K562 (cell line): ENCODE data around the gene IPPK. TPM values are rescaled to one million over a fixed set of nuclear protein-coding genes. Genes with fewer than 3 reads are reported as not detected.

Source experiments
- CC2D1A ChIP-seq: fragments of 450-650 bp; IDR thresholded peaks from 2 replicates; pipeline ENCODE4 v1.6.1; 2017; ENCODE audit warnings: mild to moderate bottlenecking
- polyA plus RNA-seq, 8 experiments: library from polyadenylated mRNA; depleted of rRNA in 4 of 8; stranded (reverse) in 5 of 8; unstranded in 3 of 8; fragments of >200 nt; fragmentation: Nextera tagmentation in 2 of 8; fragmentation: Illumina TruSeq in 1 of 8; extraction: Ambion mirVana in 2 of 8; extraction: Trizol in 1 of 8; gene quantifications; 2 replicates each; pipeline versions ENCODE4 v1.2.1 to v1.2.3, GENCODE V29; 2011 to 2014; ENCODE audit warnings: inconsistent platforms in 1 of 8, missing spikeins in 1 of 8
- total RNA-seq, 7 experiments: library from RNA; depleted of rRNA in 6 of 7; stranded (reverse); fragments of >200 nt in 6 of 7; fragmentation: Illumina TruSeq in 2 of 7; extraction: Trizol in 2 of 7; gene quantifications; 2 replicates each; pipeline versions ENCODE4 v1.2.1 to v1.2.3, GENCODE V29; 2011 to 2021; ENCODE audit warnings: low replicate concordance in 1 of 7
- TF ChIP-seq, protein P1 (sequence below): fragments of 200-600 bp; sonication (generic); IDR thresholded peaks from one replicate; pipeline ENCODE4 v1.6.1; 2012; ENCODE audit warnings: mild to moderate bottlenecking, low read depth, low read length, inconsistent platforms
- TF ChIP-seq, protein P2 (sequence below): fragments of 450-650 bp; IDR thresholded peaks from 2 replicates; pipeline ENCODE4 v1.6.1; 2016; ENCODE audit warnings: missing biosample characterization, missing genetic modification characterization
- TF ChIP-seq, protein P3 (sequence below): fragments of 250-450 bp; sonication (Bioruptor Pico); IDR thresholded peaks from 2 replicates; pipeline ENCODE4 v1.4.0; 2020; ENCODE audit warnings: mild to moderate bottlenecking, moderate library complexity, borderline replicate concordance
- TF ChIP-seq, protein P4 (sequence below): fragments of 450-650 bp; IDR thresholded peaks from 2 replicates; pipeline ENCODE4 v1.6.1; 2017; ENCODE audit warnings: mild to moderate bottlenecking, moderate library complexity

IPPK gene
- total and polyA plus RNA-seq, 9 of the 15 experiments (the other 6 are each of a cell fraction or from before 2014, with no cell fraction given), result 3.1 to 22.2 (median 11.2) TPM

DNA sequence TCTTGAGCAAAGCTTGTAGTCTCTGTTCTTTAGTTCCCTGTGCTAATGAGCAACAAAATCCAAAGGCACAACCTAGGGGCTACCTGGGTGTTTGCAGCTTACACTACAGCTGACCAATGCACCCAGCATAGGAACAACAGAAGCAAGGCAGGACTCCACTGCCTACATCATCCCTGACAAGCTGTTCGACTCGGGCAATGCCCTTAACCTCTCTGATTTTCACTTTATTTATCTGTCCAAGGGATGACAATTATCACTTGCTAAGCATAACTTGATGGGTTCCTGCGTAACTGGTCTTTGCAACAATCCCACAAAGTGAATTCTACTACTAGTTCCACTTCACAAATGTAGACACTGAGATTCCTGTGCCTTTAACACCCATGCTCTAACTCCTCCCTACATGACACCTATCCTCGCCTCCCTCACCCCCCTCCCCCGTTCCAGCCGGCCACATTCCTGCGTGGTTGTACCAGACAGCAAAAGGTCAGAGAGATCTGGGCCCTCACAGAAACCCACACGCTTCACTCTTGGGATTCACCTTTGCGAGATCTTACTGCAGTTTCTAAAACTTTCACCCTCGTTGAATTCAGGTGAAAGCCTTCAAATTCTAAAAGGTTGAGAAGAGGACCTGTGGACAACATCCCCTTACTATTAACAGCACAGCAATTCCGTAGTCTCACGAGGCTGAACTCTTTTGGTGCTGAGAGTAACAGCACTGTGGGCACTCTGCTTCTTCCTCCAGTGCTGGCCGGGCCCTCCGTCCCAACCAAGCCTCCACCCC, 995 bp downstream of the IPPK start (continued):
- TF ChIP-seq, protein P1, sequence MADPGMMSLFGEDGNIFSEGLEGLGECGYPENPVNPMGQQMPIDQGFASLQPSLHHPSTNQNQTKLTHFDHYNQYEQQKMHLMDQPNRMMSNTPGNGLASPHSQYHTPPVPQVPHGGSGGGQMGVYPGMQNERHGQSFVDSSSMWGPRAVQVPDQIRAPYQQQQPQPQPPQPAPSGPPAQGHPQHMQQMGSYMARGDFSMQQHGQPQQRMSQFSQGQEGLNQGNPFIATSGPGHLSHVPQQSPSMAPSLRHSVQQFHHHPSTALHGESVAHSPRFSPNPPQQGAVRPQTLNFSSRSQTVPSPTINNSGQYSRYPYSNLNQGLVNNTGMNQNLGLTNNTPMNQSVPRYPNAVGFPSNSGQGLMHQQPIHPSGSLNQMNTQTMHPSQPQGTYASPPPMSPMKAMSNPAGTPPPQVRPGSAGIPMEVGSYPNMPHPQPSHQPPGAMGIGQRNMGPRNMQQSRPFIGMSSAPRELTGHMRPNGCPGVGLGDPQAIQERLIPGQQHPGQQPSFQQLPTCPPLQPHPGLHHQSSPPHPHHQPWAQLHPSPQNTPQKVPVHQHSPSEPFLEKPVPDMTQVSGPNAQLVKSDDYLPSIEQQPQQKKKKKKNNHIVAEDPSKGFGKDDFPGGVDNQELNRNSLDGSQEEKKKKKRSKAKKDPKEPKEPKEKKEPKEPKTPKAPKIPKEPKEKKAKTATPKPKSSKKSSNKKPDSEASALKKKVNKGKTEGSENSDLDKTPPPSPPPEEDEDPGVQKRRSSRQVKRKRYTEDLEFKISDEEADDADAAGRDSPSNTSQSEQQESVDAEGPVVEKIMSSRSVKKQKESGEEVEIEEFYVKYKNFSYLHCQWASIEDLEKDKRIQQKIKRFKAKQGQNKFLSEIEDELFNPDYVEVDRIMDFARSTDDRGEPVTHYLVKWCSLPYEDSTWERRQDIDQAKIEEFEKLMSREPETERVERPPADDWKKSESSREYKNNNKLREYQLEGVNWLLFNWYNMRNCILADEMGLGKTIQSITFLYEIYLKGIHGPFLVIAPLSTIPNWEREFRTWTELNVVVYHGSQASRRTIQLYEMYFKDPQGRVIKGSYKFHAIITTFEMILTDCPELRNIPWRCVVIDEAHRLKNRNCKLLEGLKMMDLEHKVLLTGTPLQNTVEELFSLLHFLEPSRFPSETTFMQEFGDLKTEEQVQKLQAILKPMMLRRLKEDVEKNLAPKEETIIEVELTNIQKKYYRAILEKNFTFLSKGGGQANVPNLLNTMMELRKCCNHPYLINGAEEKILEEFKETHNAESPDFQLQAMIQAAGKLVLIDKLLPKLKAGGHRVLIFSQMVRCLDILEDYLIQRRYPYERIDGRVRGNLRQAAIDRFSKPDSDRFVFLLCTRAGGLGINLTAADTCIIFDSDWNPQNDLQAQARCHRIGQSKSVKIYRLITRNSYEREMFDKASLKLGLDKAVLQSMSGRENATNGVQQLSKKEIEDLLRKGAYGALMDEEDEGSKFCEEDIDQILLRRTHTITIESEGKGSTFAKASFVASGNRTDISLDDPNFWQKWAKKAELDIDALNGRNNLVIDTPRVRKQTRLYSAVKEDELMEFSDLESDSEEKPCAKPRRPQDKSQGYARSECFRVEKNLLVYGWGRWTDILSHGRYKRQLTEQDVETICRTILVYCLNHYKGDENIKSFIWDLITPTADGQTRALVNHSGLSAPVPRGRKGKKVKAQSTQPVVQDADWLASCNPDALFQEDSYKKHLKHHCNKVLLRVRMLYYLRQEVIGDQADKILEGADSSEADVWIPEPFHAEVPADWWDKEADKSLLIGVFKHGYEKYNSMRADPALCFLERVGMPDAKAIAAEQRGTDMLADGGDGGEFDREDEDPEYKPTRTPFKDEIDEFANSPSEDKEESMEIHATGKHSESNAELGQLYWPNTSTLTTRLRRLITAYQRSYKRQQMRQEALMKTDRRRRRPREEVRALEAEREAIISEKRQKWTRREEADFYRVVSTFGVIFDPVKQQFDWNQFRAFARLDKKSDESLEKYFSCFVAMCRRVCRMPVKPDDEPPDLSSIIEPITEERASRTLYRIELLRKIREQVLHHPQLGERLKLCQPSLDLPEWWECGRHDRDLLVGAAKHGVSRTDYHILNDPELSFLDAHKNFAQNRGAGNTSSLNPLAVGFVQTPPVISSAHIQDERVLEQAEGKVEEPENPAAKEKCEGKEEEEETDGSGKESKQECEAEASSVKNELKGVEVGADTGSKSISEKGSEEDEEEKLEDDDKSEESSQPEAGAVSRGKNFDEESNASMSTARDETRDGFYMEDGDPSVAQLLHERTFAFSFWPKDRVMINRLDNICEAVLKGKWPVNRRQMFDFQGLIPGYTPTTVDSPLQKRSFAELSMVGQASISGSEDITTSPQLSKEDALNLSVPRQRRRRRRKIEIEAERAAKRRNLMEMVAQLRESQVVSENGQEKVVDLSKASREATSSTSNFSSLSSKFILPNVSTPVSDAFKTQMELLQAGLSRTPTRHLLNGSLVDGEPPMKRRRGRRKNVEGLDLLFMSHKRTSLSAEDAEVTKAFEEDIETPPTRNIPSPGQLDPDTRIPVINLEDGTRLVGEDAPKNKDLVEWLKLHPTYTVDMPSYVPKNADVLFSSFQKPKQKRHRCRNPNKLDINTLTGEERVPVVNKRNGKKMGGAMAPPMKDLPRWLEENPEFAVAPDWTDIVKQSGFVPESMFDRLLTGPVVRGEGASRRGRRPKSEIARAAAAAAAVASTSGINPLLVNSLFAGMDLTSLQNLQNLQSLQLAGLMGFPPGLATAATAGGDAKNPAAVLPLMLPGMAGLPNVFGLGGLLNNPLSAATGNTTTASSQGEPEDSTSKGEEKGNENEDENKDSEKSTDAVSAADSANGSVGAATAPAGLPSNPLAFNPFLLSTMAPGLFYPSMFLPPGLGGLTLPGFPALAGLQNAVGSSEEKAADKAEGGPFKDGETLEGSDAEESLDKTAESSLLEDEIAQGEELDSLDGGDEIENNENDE, result no peak
- TF ChIP-seq, protein P2, sequence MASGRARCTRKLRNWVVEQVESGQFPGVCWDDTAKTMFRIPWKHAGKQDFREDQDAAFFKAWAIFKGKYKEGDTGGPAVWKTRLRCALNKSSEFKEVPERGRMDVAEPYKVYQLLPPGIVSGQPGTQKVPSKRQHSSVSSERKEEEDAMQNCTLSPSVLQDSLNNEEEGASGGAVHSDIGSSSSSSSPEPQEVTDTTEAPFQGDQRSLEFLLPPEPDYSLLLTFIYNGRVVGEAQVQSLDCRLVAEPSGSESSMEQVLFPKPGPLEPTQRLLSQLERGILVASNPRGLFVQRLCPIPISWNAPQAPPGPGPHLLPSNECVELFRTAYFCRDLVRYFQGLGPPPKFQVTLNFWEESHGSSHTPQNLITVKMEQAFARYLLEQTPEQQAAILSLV (tag), result no peak
- TF ChIP-seq CC2D1A, result no peak
- TF ChIP-seq, protein P3, sequence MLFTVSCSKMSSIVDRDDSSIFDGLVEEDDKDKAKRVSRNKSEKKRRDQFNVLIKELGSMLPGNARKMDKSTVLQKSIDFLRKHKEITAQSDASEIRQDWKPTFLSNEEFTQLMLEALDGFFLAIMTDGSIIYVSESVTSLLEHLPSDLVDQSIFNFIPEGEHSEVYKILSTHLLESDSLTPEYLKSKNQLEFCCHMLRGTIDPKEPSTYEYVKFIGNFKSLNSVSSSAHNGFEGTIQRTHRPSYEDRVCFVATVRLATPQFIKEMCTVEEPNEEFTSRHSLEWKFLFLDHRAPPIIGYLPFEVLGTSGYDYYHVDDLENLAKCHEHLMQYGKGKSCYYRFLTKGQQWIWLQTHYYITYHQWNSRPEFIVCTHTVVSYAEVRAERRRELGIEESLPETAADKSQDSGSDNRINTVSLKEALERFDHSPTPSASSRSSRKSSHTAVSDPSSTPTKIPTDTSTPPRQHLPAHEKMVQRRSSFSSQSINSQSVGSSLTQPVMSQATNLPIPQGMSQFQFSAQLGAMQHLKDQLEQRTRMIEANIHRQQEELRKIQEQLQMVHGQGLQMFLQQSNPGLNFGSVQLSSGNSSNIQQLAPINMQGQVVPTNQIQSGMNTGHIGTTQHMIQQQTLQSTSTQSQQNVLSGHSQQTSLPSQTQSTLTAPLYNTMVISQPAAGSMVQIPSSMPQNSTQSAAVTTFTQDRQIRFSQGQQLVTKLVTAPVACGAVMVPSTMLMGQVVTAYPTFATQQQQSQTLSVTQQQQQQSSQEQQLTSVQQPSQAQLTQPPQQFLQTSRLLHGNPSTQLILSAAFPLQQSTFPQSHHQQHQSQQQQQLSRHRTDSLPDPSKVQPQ, result no peak
- TF ChIP-seq, protein P4, sequence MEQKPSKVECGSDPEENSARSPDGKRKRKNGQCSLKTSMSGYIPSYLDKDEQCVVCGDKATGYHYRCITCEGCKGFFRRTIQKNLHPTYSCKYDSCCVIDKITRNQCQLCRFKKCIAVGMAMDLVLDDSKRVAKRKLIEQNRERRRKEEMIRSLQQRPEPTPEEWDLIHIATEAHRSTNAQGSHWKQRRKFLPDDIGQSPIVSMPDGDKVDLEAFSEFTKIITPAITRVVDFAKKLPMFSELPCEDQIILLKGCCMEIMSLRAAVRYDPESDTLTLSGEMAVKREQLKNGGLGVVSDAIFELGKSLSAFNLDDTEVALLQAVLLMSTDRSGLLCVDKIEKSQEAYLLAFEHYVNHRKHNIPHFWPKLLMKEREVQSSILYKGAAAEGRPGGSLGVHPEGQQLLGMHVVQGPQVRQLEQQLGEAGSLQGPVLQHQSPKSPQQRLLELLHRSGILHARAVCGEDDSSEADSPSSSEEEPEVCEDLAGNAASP, result no peak
